Endometrial microvascular endothelial cells (primary cell): Measurements from ENCODE around the gene SAMD8. TPM values are rescaled to one million over a fixed set of nuclear protein-coding genes. Genes with fewer than 3 reads are reported as not detected.

Experiments used
- in situ Hi-C: cut with HindIII; loops from 2 replicates; pipeline ENCODE4 v1.10.0; 2017; ENCODE audit warnings: low sequenced_read_pairs, low pct_unique_long_range_greater_than_20kb; ENCODE audit errors: inconsistent ontology term
- total RNA-seq: library from RNA; depleted of rRNA; stranded (reverse); fragments of >200 nt; gene quantifications from one replicate; pipeline ENCODE4 v1.2.3, GENCODE V29; 2015; ENCODE audit errors: inconsistent ontology term

The SAMD8 gene
- total RNA-seq, 1 donor from 2014 or later: 17.3 TPM

GRCh38 chr10:75083972-75084833 is 27.3 kb upstream of the SAMD8 start:
- in situ Hi-C loops: no loop called here

GRCh38 chr10:75084834-75085384 is 26.5 kb upstream of the SAMD8 start:
- in situ Hi-C loops: no loop called here

DNA sequence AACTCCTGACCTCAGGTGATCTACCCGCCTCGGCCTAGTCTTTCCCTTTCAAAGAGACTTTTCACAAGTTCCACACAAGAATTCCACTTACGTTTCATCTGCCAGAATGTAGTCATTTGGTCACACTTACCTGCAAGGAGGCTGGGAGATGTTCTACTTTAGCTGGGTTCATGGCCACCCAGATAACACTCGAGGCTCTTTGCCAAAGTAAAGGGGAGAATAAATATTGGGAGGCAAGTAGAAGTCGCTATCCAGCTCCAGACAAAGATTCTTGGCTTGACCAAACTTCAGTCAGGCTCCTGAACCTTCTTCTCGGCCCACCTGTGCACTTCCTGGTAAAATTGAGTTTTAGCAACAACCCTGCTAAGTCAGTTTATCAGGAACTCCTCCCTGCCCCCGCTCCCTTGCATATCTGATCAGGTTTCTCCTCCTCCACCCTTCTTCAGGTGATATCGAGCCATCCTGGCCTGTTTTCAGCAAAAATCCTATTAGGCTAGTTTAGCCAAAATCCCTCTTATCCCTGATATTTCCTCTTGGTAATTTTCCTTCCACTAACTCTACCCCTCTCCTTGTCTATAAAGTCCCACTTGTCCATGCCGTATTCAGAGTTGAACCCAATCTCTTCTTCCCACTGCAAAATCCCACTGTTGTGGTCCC is 25.1 kb upstream of the SAMD8 start:
- in situ Hi-C loops: no loop called here

GRCh38 chr10:75088640-75089039 is 22.8 kb upstream of the SAMD8 start:
- in situ Hi-C loops: no loop called here

DNA sequence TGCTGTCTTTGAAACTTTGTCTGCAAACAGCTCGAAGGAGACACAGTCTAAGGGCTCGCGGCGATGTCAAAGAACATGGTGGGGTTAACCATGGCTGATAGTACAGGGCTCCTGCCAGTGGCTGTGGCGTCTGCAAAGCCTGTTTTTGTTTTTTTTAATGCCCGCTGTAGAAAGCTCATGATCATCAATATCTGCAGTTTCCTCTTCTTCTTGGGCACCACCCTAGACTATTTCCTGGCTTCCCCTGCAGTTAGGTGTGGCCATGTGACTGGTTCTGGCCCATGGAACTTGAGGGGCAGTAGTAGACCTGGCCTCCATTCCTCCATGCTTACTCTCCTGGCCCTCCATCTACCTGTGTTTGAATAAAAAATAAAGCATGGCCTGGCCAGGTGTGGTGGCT is 21.8 kb upstream of the SAMD8 start:
- in situ Hi-C loops: no loop called here

DNA sequence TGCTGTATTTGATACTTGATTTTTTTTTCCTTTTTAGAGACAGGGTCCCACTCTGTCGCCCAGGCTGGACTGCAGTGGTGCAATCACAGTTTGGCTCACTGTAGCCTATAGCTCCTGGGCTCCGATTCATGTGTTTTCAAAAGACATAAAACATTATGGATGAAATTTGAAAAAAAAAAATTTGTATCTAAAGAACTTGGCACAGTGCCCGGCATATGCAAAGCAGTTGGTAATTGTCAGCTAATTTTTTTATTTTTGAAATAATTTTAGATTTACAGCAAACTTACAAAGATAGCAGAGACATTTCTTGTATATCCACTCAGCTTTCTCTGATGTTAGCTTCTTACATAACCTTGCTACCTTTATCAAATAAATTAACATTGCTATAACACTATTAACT is 20.3 kb upstream of the SAMD8 start:
- in situ Hi-C loops: no loop called here

DNA sequence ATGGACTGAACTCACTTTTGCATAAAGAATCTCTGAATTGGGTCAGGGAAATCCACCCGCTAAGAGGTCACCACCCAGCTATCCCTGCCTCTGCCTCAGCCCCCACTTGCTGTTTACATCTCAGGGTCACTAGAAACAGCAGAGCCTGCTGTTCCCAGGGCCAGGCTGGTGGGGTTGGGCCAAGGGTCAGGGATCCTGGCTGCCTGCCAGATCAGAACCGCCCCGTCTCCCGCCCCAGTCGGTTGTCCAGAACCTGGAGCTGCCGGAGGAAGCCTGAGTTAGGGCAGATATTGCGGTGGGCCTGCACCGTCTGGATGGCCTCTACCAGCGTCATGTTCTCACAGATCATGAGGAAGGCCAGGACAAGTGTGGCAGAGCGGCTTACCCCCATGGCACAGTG is 17.0 kb upstream of the SAMD8 start:
- in situ Hi-C loops: no loop called here

DNA sequence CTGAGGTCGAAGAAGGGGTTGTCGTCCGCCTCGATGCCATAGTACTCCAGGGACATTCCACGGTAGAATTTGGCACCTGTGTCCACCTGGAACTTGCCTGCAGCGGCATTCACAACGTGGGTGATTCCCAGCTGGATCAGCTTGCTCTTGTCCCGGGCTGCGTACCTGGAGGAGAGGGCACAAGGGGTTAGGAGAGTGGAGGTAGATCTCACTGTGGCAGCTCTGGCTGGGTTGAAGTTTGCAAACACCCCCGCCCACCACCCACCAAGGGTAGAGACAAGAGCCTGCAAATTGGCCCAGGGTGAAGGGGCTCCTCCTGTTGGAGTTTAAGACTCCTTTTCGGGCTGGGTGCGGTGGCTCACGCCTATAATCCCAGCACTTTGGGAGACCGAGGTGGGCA is 15.8 kb upstream of the SAMD8 start:
- in situ Hi-C loops: no loop called here

DNA sequence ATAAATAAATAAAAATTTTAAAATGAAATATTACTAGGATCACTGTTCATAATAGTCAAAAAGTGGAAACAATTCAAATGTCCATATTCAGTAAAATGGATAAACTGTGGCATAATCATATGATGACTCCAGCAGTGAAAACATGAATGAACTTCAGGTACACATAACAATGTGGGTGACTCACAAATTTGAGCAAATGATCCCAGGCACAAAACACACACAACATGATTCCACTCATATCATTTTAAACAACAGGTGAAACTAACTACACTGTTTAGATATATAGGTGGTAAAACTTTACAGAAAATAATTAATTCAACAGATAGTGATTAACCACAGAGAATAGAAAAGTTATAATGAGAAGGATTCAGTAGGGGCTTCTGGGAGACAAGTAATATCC is 14.7 kb upstream of the SAMD8 start:
- in situ Hi-C loops: no loop called here

DNA sequence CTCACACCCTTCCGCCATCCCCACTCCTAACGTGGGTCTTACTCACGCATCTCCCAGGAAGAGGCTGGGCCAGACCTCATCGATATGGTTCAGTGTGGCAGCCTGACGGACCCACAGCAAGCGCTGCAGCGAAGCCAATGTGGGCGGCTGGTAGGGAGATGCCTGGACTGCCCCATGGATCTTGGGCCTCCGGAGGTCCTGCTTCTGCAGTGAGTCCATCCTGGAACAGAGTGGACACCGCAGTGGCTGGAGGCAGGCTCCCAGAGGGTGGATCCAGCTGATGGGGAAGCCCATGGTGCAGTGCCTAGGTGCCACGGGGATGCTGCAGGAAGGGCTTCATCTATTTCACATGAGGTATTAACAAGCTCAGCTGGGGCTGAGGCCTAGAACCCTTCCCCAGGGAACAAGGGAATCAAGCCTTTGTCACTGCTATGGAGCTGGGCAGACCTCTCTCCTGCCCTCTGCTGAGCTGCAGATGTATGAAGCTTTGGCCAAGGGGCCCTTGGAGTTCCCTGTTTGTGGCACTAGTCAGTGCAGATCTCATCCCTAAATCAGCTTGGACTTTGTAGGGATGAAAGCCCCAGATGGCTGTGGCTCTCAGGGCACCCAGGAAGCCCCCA is 13.7 kb upstream of the SAMD8 start:
- in situ Hi-C loops: no loop called here

DNA sequence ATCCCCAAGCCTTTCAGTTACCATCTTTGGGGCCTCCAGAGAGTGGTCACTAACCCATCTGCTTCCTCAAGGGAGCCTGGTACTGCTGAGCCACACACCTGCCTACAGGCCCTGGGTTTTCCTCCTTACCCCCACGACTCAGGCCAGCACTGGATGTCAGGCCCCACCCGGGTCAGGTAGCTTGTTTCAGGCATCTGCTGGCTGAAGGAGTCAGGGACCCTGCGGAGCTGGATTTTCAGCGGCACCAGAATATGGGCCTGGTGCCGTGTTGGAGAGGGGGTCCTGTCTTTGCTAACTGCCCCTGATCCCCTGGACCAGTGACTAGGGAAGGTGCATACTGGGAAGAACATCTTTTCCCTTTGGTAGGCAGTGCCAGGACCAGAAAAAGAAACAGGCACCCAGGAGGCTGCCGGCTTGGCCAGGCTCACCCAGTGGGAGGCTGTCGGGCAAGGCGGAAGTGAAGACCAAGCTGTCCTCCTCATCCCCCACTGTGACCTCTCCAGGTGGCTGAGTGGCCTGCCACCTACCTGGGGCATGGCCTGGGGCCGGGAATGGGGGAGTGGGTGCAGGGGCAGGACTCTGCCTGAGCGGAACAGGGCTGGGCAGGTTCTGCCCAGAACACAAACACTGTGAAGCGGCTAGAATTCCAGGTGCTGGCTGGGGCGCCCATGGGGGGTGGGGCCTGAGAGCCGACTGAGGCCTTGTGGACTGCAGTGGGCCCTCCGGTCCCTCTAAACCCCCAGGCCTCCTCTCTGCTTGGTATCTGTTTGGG is 12.4 kb upstream of the SAMD8 start:
- in situ Hi-C loops: no loop called here

DNA sequence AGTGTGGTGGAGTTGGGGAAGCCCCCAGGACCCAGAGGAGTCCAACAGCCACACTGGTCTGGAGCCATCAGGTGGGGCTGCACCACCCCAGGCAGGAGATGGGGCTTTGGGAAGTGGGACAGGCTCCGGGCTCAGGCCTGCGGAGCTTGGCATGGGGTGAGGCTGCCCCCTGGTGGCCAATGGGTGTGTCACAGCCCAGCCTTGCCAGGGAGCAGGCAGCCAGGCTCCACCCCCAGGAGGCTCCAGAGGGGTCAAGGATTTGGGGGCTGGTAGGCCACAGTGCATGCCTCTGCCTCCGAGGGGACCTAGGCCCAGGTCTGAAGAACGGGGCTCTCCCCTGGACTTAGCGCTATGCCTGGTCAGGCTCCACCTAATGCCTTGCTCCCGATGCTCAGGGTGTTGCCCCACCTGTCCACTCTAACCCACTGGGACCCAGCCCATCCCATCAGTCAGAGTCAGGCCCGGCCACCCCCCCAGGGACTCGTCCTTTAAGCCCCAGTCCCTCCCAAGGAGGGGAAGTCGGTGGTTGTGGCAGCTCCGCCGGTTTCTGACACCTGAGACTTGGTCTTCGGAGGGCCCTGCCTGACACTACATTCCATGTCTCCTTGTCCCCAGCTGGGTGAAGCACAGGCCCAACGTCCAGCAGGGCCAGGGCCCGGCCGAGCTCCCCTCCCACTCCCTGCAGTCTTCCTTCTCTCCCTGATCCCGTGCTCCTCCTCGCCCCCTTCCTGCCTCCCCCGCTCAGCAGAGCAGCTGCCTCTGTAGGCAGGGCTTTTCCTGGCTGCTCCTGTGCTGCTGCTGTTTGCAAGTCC is 11.3 kb upstream of the SAMD8 start:
- in situ Hi-C loops: no loop called here

- in situ Hi-C loops: no loop called here
These were observed 10.6 kb upstream of the SAMD8 start for GRCh38 chr10:75100764-75101291.

DNA sequence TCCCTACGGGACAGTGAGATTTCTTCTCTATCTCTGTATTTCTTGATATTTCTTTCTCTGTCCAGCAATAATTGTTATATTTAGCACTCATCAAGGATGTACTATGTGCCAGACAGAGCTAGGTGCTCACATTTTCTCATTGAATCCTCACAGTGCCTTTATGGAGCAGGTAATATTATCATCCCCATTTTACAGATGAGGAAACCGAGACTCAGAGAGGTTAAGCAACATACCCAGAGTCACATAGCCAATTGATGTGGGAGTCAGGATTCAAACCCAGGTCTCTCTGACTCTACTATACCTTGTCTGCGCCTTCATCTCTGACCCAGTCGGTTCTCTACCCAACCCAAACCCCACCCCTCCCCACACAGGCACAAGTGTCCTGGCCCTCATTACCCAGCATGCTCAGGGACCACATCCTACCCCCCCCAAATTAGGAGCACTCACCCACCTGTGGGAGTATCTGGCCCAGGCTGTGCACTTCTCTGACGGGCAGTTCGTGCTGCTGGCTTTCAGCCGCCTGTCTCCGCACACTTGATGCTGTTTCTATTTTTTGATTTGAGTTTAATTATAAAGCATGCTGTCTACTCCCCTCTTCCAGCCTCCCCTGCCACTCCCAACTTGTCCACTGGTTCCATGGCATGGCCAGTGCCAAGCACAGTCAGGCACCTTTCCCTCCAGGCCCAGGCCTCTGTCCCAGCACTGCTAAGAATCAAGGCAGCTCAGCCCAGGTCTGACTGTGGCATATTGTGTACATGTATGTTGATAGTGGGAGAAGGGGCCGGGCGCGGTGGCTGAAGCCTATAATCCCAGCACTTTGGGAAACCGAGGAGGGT is 9.8 kb upstream of the SAMD8 start:
- in situ Hi-C loops: no loop called here

DNA sequence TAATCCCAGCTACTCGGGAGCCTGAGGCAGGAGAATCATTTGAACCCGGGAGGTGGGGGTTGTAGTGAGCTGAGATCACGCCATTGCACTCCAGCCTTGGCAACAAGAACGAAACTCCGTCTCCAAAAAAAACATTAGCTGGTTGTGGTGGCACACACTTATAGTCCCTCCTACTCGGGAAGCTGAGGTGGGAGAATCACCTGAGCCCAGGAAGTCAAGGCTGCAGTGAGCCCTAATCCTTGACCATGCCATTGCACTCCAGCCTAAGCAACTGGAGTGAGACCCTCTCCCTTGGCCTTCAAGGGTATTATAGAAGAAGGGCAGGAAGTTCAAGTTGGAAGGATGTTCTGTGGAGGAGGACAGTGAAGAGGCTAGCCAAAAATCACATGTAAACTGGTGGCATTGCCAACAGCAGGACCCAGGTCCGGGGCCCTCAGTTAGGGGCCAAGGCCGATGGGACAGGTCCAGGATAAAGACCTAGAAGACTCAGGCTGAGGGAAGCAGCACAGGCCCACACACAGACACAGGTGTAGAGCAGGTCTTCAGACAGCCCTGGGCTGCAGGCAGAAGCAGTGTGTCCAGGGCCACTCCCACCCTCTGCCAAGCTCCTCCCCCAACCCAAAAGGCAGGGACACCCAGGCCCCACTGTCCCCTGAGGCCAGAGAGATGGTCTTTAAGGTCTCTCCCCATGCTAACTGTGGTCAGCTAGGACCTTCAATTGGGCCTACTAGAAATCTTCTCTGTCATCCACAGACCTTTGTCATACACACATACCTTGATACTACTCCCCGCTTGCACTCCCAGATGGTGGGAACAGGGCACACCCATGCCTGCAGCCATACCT is 8.4 kb upstream of the SAMD8 start:
- in situ Hi-C loops: no loop called here

DNA sequence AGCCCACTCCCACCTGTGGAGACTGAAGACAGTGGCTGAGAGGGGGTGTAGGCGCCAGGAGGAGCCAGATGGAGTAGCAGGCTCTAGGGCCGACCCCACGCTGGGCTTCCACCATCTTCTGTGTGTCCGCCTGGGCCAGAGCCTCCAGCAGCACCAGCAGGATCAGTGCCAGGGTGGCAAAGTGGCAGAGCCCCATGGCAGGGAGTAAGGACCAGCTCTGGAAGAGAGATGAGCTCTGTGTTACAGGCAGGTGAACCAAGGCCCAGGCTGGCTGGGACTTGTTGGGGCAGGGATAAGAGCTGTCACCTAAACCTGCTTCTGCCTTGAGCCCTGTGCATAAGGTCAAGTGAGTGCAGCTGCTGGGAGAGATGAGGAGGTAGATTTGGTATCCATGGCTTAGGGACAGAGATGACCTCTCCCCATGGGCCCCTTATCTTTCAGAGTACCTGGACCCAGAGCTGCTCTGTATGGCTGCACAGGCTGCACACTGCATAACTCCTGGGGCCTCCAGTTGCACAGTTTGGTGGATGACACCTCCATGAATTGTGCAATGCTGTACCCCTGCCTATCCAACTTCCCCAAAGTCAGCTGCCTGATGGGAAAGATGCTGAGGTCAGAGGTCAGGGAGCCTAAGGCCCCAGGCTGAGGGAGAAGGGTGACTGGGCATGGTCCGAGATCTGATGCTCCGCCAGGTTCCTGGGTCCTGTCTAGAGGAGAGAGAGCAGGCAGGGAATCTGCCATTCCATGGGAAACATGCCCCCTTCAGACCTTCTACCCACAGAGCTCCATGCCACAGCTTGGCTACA is 7.4 kb upstream of the SAMD8 start:
- in situ Hi-C loops: no loop called here
